ENCODE data around the gene PI3.

- no peak for TF ChIP-seq EP300 (IDR thresholded peaks at IDR 0.05; ENCODE audit: borderline replicate concordance)
- no peak for TF ChIP-seq USF1 (IDR thresholded peaks at IDR 0.05)
- no peak for TF ChIP-seq TEAD4 (IDR thresholded peaks at IDR 0.05)
- no peak for TF ChIP-seq RAD21 (IDR thresholded peaks at IDR 0.05; ENCODE audit: low read depth)
- TF ChIP-seq MAX (IDR thresholded peaks at IDR 0.05) = no peak
Observed at GRCh38 chr20:45163083-45163803, 11.5 kb upstream of the PI3 start.
